Stimulated activated CD4-positive, alpha-beta T cell treated with anti-CD3 and anti-CD28 coated beads, Interleukin-15, amount 100 ng/mL, for 24 hours (primary cell): ENCODE results near the gene DACT1.
A peak's percentile ranks its signal among the peaks of the same experiment; 100 is the strongest.

Source experiments
- DNase-seq: peaks from one replicate; pipeline ENCODE4 v3.0.0-alpha.2; 2020

Gene DACT1

GRCh38 chr14:58636129-58636528 lies 1.6 kb upstream of the DACT1 start:
- DNase-seq: no peak

- peak; percentile 56 for DNase-seq
These were observed 747 bp upstream of the DACT1 start for GRCh38 chr14:58637040-58637390.

GRCh38 chr14:58638231-58639197 lies 752 bp downstream of the DACT1 start:
- peak; percentile 42 for DNase-seq

GRCh38 chr14:58639198-58639565 lies 1.4 kb downstream of the DACT1 start:
- no peak for DNase-seq

- DNase-seq: peak; percentile 21
These were observed 2.2 kb downstream of the DACT1 start for GRCh38 chr14:58639842-58640484.

GRCh38 chr14:58640959-58641358 lies 3.2 kb downstream of the DACT1 start:
- no peak for DNase-seq

- no peak for DNase-seq
These were observed 3.7 kb downstream of the DACT1 start for GRCh38 chr14:58641509-58641908.

GRCh38 chr14:58643366-58643765 lies 5.6 kb downstream of the DACT1 start:
- no peak for DNase-seq

GRCh38 chr14:58645641-58646040 lies 7.9 kb downstream of the DACT1 start:
- DNase-seq: no peak

GRCh38 chr14:58646479-58646878 lies 8.7 kb downstream of the DACT1 start:
- DNase-seq: no peak

- DNase-seq: no peak
These were observed 10.0 kb downstream of the DACT1 start for GRCh38 chr14:58647777-58648176.

GRCh38 chr14:58650857-58651256 lies 13.1 kb downstream of the DACT1 start:
- DNase-seq: no peak

- no peak for DNase-seq
These were observed 19.1 kb downstream of the DACT1 start for GRCh38 chr14:58656671-58657411.

- no peak for DNase-seq
These were observed 21.3 kb downstream of the DACT1 start for GRCh38 chr14:58659061-58659460.

GRCh38 chr14:58659846-58660245 lies 22.1 kb downstream of the DACT1 start:
- no peak for DNase-seq

- no peak for DNase-seq
These were observed 22.6 kb downstream of the DACT1 start for GRCh38 chr14:58660407-58660806.

- DNase-seq: no peak
These were observed 24.3 kb downstream of the DACT1 start for GRCh38 chr14:58662018-58662417.

GRCh38 chr14:58662759-58663158 lies 25.0 kb downstream of the DACT1 start:
- DNase-seq: no peak

GRCh38 chr14:58663494-58664111 lies 25.8 kb downstream of the DACT1 start:
- DNase-seq: no peak

- DNase-seq: no peak
These were observed 28.2 kb downstream of the DACT1 start for GRCh38 chr14:58665773-58666500.

- no peak for DNase-seq
These were observed 29.0 kb downstream of the DACT1 start for GRCh38 chr14:58666737-58667136.

GRCh38 chr14:58667900-58668299 lies 30.1 kb downstream of the DACT1 start:
- DNase-seq: no peak
